ENCODE data around the gene C1orf56. TPM values are rescaled to one million over a fixed set of nuclear protein-coding genes. Genes with fewer than 3 reads are reported as not detected.
A peak's percentile ranks its signal among the peaks of the same experiment; 100 is the strongest.

C1orf56 gene
- polyA plus RNA-seq, 1 of the 3 experiments (the other 2 are of a cell fraction) = 5.5 TPM

DNA sequence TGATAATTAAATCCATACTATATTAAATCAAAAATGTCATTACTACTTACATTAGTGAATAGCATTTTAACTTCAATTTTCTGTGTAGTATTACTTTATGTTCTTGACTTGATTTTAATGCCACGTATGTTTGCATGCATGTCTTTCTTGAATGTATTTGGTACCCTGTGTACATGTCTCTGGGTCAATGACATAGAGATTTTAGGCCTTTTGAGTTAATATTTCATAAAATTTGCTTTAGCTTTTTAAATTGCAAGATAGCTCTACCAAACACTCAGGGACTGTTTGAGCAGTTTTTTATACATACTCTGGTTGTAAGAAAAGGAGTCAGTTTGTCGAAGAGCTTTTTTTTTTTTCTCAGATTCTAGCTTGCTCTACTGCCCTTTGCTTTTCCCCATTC lies 14.2 kb downstream of the C1orf56 start:
- peak overlapping the region; percentile 99 for H3K27ac ChIP-seq (ENCODE audit: low read depth in 2 of 2, low read length in 1 of 2)
- TF ChIP-seq NRF1 (IDR thresholded peaks at IDR 0.05; ENCODE audit: low read depth, low read length) (no peak), GABPA (IDR thresholded peaks at IDR 0.05; ENCODE audit: low read depth) (no peak), EP300 (IDR thresholded peaks at IDR 0.05; ENCODE audit: borderline replicate concordance in 1 of 2, low read depth in 1 of 2, low read length in 1 of 2) (no peak), ZBTB33 (IDR thresholded peaks at IDR 0.05; ENCODE audit: borderline replicate concordance, low read depth) (no peak), MAX (IDR thresholded peaks at IDR 0.05; ENCODE audit: low read depth) (no peak), RAD21 (IDR thresholded peaks at IDR 0.05; ENCODE audit: low read length) (no peak), ELF1 (IDR thresholded peaks at IDR 0.05) (no peak), PBX3 (IDR thresholded peaks at IDR 0.05) (no peak), TAF1 (IDR thresholded peaks at IDR 0.05; ENCODE audit: borderline replicate concordance, low read depth, low read length) (no peak)
- H3K4me3 ChIP-seq (ENCODE audit: low read depth in 2 of 2, low read length in 1 of 2) = peak overlapping the region; percentile 79 to 81
- peaks cover 100% of the 10 kb centered on the region for H3K79me2 ChIP-seq (ENCODE audit: insufficient read depth)
- H3K36me3 ChIP-seq (replicated peaks in 1 of 2; ENCODE audit: control insufficient read depth in 1 of 2, insufficient read depth in 2 of 2, low read length in 1 of 2) = peaks cover 1 to 17% of the 10 kb centered on the region in 2 experiments
- no peak for DNase-seq
- H3F3A ChIP-seq (replicated peaks; ENCODE audit: insufficient read depth) = peaks cover 28% of the 10 kb centered on the region
- CTCF ChIA-PET = interaction anchor here (1.0 to 7.4 kb wide), 7 partner anchors 10 to 114 kb away, joined by 3 to 67 read pairs (median 4); partner anchors contain the start of genes C1orf56, GABPB2 and TMOD4
- no peaks in the 10 kb centered on the region for H3K27me3 ChIP-seq (ENCODE audit: insufficient read depth)
- H3K4me1 ChIP-seq (ENCODE audit: control insufficient read depth in 1 of 2, insufficient read depth in 2 of 2, low read depth in 1 of 2, low read length in 1 of 2) = peaks cover 21 to 24% of the 10 kb centered on the region in 2 experiments
- peaks cover 46% of the 10 kb centered on the region for H4K20me1 ChIP-seq (ENCODE audit: insufficient read depth)
- POLR2A ChIA-PET = interaction anchor here (1.1 to 1.2 kb wide), 2 partner anchors 10 to 14 kb away, joined by 3 to 5 read pairs; partner anchors contain the start of gene C1orf56
- no peak overlapping the region for H2AFZ ChIP-seq (ENCODE audit: low read depth)
- no peaks in the 10 kb centered on the region for H3K9me2 ChIP-seq
- peak overlapping the region; percentile 93 for H3K9ac ChIP-seq
- peak overlapping the region; percentile 91 for H3K4me2 ChIP-seq
- WGBS (ENCODE audit: low lambda C conversion rate) = 24% methylated on average over 2 of the region's 2 CpGs
- H3K9me3 ChIP-seq = no peaks in the 10 kb centered on the region

DNA sequence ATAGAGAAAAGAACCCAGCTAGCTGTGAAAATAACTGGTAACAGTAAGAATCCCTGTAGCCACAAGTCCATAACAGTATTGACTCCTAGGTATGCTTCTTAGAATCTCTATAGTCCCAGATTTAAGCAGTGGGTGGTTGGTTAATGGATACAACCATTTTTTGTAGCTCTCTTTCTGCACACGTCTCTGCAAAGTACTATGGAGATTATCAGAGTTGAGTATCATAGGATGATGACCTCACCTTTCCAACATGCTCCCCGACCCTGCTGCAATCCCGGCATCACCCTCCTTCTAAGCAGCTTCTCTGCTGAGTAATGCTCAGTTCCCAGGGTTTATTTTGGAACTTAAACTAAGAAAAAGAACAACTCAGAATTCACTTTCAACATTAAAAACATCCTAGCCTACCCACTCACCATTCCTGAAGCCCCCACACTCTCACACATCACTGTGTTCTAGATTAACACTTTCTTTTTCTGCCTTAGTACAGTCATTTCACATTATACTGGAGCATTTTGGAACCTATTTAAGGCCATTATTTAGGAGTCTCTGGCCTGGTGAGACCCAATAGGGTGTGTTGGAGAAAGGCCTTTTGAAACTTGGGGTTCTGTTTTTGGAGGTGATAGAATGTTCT lies 15.3 kb downstream of the C1orf56 start:
- DNase-seq = peak; percentile 48
- Histone ChIP-seq H3K9me3 (no peaks in the 10 kb centered on the region), H3K27ac (ENCODE audit: low read depth in 2 of 2, low read length in 1 of 2) (peak overlapping the region; percentile 67 to 99), H3K79me2 (ENCODE audit: insufficient read depth) (peaks cover 100% of the 10 kb centered on the region), H3K9me2 (no peaks in the 10 kb centered on the region), H3K4me2 (peak overlapping the region; percentile 91), H3K4me3 (ENCODE audit: low read depth in 2 of 2, low read length in 1 of 2) (peak overlapping the region; percentile 2 to 79; a peak in 3 of 4 replicates), H2AFZ (ENCODE audit: low read depth) (no peak overlapping the region), H3K9ac (peak overlapping the region; percentile 93), H4K20me1 (ENCODE audit: insufficient read depth) (peaks cover 42% of the 10 kb centered on the region), H3K4me1 (ENCODE audit: control insufficient read depth in 1 of 2, insufficient read depth in 2 of 2, low read depth in 1 of 2, low read length in 1 of 2) (peaks cover 13 to 18% of the 10 kb centered on the region in 2 experiments), H3K27me3 (ENCODE audit: insufficient read depth) (no peaks in the 10 kb centered on the region), H3K36me3 (replicated peaks in 1 of 2; ENCODE audit: control insufficient read depth in 1 of 2, insufficient read depth in 2 of 2, low read length in 1 of 2) (peaks cover 10 to 26% of the 10 kb centered on the region in 2 experiments), H3F3A (replicated peaks; ENCODE audit: insufficient read depth) (peaks cover 38% of the 10 kb centered on the region)
- ChIA-PET CTCF (interaction anchor here (1.0 to 7.4 kb wide), 6 partner anchors 9 to 113 kb away, joined by 3 to 67 read pairs (median 4); partner anchors contain the start of genes C1orf56, GABPB2 and TMOD4), POLR2A (interaction anchor here (1.1 to 1.2 kb wide), 2 partner anchors 9 to 15 kb away, joined by 3 to 5 read pairs; partner anchors contain the start of gene C1orf56)
- WGBS (ENCODE audit: low lambda C conversion rate) = 15% methylated on average over 3 of the region's 3 CpGs
- TF ChIP-seq PBX3 (IDR thresholded peaks at IDR 0.05) (no peak), TAF1 (IDR thresholded peaks at IDR 0.05; ENCODE audit: borderline replicate concordance, low read depth, low read length) (0 out of 2 replicates have a peak, but pooled peaks have one; percentile 31), SIN3A (IDR thresholded peaks at IDR 0.05; ENCODE audit: borderline replicate concordance, low read depth, low read length) (no peak), EP300 (IDR thresholded peaks at IDR 0.05; ENCODE audit: borderline replicate concordance in 1 of 2, low read depth in 1 of 2, low read length in 1 of 2) (no peak), FOXM1 (IDR thresholded peaks at IDR 0.05; ENCODE audit: low read depth) (no peak), CHD2 (IDR thresholded peaks at IDR 0.05; ENCODE audit: low read length, partially characterized antibody) (no peak), RXRA (IDR thresholded peaks at IDR 0.05; ENCODE audit: borderline replicate concordance, low read depth) (no peak), YY1 (IDR thresholded peaks at IDR 0.05; ENCODE audit: low read depth) (no peak), GATA2 (CRISPR knock-in tag; IDR thresholded peaks at IDR 0.05) (no peak), GABPA (IDR thresholded peaks at IDR 0.05; ENCODE audit: low read depth) (no peak), SMC3 (IDR thresholded peaks at IDR 0.05; ENCODE audit: low read depth, low read length) (no peak), MAX (IDR thresholded peaks at IDR 0.05; ENCODE audit: low read depth) (peak; percentile 57; the same call in 1 of the 2 replicates), RAD21 (IDR thresholded peaks at IDR 0.05; ENCODE audit: low read length) (no peak)
- TF ChIP-seq, protein P1, sequence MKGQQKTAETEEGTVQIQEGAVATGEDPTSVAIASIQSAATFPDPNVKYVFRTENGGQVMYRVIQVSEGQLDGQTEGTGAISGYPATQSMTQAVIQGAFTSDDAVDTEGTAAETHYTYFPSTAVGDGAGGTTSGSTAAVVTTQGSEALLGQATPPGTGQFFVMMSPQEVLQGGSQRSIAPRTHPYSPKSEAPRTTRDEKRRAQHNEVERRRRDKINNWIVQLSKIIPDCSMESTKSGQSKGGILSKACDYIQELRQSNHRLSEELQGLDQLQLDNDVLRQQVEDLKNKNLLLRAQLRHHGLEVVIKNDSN (IDR thresholded peaks at IDR 0.05; ENCODE audit: borderline replicate concordance, low read depth) = no peak
- TF ChIP-seq, protein P2, sequence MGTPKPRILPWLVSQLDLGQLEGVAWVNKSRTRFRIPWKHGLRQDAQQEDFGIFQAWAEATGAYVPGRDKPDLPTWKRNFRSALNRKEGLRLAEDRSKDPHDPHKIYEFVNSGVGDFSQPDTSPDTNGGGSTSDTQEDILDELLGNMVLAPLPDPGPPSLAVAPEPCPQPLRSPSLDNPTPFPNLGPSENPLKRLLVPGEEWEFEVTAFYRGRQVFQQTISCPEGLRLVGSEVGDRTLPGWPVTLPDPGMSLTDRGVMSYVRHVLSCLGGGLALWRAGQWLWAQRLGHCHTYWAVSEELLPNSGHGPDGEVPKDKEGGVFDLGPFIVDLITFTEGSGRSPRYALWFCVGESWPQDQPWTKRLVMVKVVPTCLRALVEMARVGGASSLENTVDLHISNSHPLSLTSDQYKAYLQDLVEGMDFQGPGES (IDR thresholded peaks at IDR 0.05; ENCODE audit: low read depth, low read length) = no peak

All from SK-N-SH (cell line).